Measurements from ENCODE around the gene KDM7A.

GRCh38 chr7:140156460-140157080, 20.2 kb downstream of the KDM7A start:
- TF ChIP-seq CTCF (IDR thresholded peaks at IDR 0.05; ENCODE audit: borderline replicate concordance, extremely low read depth, low read length, poor library complexity, severe bottlenecking) (no peak), EZH2 (IDR thresholded peaks at IDR 0.05; ENCODE audit: borderline replicate concordance, low read depth, low read length, severe bottlenecking) (no peak)

Measured in DND-41 (cell line).